Lower leg skin (tissue), 3 donors: ENCODE results near the gene COG1.

Experiments
- POLR2A ChIP-seq, 2 donors: fragments of 450-650 bp; IDR thresholded peaks; one replicate each; pipeline ENCODE4 v1.6.1; 2016 to 2017; ENCODE audit warnings: antibody characterized with exemption in 2 of 2, mild to moderate bottlenecking in 1 of 2, moderate library complexity in 1 of 2
- TF ChIP-seq, protein P1 (sequence below), 3 donors: fragments of 450-650 bp; IDR thresholded peaks; one replicate each; pipeline ENCODE4 v1.5.1; 2016; ENCODE audit warnings: antibody characterized with exemption in 3 of 3, mild to moderate bottlenecking in 3 of 3, moderate library complexity in 2 of 3

DNA sequence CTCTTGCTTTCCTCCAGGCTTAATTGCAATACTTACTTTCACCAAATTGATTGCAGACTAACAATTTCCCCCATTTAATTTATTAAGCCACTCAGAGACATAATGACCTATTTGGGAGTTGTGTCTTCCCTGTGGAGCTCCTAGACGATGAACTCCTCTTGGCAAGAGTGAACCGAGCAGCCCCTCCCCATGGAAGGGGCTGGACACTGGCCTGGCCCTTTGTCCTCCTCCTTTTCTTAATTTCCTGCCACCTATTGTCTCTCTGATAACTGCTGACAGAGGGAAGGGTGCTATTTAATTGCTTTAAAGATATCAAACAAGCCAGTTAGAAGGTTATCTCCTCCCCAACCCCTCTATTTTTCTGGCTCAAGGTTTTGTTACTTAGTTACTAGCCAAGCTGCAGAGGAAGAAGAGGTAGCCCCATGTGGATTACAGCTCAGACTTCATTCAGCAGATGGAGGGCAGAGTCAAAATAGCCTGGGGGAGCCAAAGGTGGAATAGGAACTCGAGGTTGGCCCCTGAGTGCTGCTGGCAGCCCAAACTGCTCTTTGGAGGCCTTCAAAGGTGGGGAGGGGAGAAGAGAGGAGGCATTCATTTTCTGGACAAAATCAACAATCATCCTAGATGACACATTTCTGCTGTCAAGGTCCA lies 31.8 kb upstream of the COG1 start:
- TF ChIP-seq, protein P1, sequence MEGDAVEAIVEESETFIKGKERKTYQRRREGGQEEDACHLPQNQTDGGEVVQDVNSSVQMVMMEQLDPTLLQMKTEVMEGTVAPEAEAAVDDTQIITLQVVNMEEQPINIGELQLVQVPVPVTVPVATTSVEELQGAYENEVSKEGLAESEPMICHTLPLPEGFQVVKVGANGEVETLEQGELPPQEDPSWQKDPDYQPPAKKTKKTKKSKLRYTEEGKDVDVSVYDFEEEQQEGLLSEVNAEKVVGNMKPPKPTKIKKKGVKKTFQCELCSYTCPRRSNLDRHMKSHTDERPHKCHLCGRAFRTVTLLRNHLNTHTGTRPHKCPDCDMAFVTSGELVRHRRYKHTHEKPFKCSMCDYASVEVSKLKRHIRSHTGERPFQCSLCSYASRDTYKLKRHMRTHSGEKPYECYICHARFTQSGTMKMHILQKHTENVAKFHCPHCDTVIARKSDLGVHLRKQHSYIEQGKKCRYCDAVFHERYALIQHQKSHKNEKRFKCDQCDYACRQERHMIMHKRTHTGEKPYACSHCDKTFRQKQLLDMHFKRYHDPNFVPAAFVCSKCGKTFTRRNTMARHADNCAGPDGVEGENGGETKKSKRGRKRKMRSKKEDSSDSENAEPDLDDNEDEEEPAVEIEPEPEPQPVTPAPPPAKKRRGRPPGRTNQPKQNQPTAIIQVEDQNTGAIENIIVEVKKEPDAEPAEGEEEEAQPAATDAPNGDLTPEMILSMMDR (IDR thresholded peaks at IDR 0.05), result no peak
- TF ChIP-seq POLR2A (IDR thresholded peaks at IDR 0.05), result no peak
